HepG2 (cell line): ENCODE measurements around the gene CLEC16A. TPM values are rescaled to one million over a fixed set of nuclear protein-coding genes. Genes with fewer than 3 reads are reported as not detected.

Experiments
- ATAC-seq: fragments of 200-7000 bp; cut with Tn5 transposase; 3 replicates; pipeline ENCODE4 v1.9.1; 2020; ENCODE audit warnings: mild to moderate bottlenecking, moderate library complexity
- BruUV-seq: library from RNA; stranded (reverse); fragments of 400-500 nt; replicated peaks from 2 replicates; lab custom pipeline; 2021; lab: Mats Ljungman, UMichigan
- CTCF ChIA-PET: fragments of 300-600 bp; formaldehyde crosslinking; extraction: SDS; loops from one replicate; lab custom pipeline; 2021; ENCODE audit warnings: low total read pairs, inconsistent platforms, low intra/inter-chr PET ratio; lab: Yijun Ruan, JAX
- POLR2A ChIA-PET: fragments of 350-600 bp; sonication (Branson Sonifier 250); formaldehyde crosslinking; loops from one replicate; lab custom pipeline; 2020; ENCODE audit warnings: antibody characterized with exemption, inconsistent platforms; lab: Yijun Ruan, JAX
- DNase-seq: peaks from one replicate; pipeline ENCODE4 v3.0.0-alpha.2; 2015; ENCODE audit warnings: low spot score
- FAIRE-seq: peaks from 3 replicates; lab custom pipeline; 2011; peaks lifted over from hg19 to GRCh38; lab: Jason Lieb, UNC
- H2AFZ ChIP-seq: one replicate; pipeline ENCODE4 v1.6.1; 2011; ENCODE audit warnings: low read length, inconsistent platforms
- H3K27ac ChIP-seq: fragments of 300-600 bp; 3 replicates; pipeline ENCODE4 v1.8.0; 2011; ENCODE audit warnings: mixed run types, mild to moderate bottlenecking, mixed read lengths, low read length, inconsistent platforms; ENCODE audit not compliant: insufficient read depth; ENCODE audit errors: extremely low read length
- H3K27me3 ChIP-seq, 2 experiments: fragments of 200-600 bp in 1 of 2; 2 replicates in 1 of 2; 3 replicates in 1 of 2; pipeline versions ENCODE4 v1.6.0 to v1.8.0; 2011; ENCODE audit warnings: low read length in 2 of 2, mild to moderate bottlenecking in 2 of 2, moderate library complexity in 2 of 2, inconsistent platforms in 1 of 2; ENCODE audit not compliant: insufficient read depth in 2 of 2, control insufficient read depth in 1 of 2
- H3K36me3 ChIP-seq, 2 experiments: fragments of 200-600 bp in 1 of 2; replicated peaks in 1 of 2; 2 replicates in 1 of 2; 3 replicates in 1 of 2; pipeline versions ENCODE4 v1.5.1 to v1.8.0; 2011; ENCODE audit warnings: low read length in 2 of 2, inconsistent platforms in 1 of 2; ENCODE audit not compliant: insufficient read depth in 2 of 2, control insufficient read depth in 1 of 2
- H3K4me1 ChIP-seq: 2 replicates; pipeline ENCODE4 v1.5.1; 2012; ENCODE audit warnings: low read length, inconsistent platforms; ENCODE audit not compliant: insufficient read depth
- H3K4me2 ChIP-seq: 2 replicates; pipeline ENCODE4 v1.6.0; 2011; ENCODE audit warnings: low read depth, low read length, inconsistent platforms
- H3K4me3 ChIP-seq, 3 experiments: fragments of 200-600 bp in 1 of 3; sonication (generic), shearing (Covaris generic) in 1 of 3; replicated peaks in 1 of 3; 2 replicates each; pipeline ENCODE4 v1.5.1; 2011 to 2016; ENCODE audit warnings: low read length in 3 of 3, inconsistent platforms in 2 of 3, low read depth in 2 of 3, mild to moderate bottlenecking in 2 of 3, control low read depth in 1 of 3, mixed read lengths in 1 of 3; ENCODE audit not compliant: insufficient read depth in 1 of 3
- H3K79me2 ChIP-seq: one replicate; pipeline ENCODE4 v1.6.1; 2011; ENCODE audit warnings: low read length, inconsistent platforms; ENCODE audit not compliant: insufficient read depth
- H3K9ac ChIP-seq: 2 replicates; pipeline ENCODE4 v1.6.0; 2011; ENCODE audit warnings: mild to moderate bottlenecking, low read depth, low read length, inconsistent platforms; ENCODE audit not compliant: insufficient read depth
- H3K9me3 ChIP-seq: 2 replicates; pipeline ENCODE4 v1.5.1; 2012; ENCODE audit warnings: mild to moderate bottlenecking, low read length
- H4K20me1 ChIP-seq: 2 replicates; pipeline ENCODE4 v1.6.0; 2011; ENCODE audit warnings: inconsistent platforms, mild to moderate bottlenecking, low read length, moderate library complexity; ENCODE audit not compliant: insufficient read depth
- BATF2 ChIP-seq: sonication (generic); formaldehyde crosslinking; IDR thresholded peaks from 2 replicates; pipeline ENCODE4 v1.8.0; 2022; ENCODE audit warnings: mild to moderate bottlenecking, missing genetic modification reagents, moderate library complexity
- ELK4 ChIP-seq: sonication (generic); formaldehyde crosslinking; IDR thresholded peaks from 2 replicates; pipeline ENCODE4 v1.9.0; 2021; ENCODE audit warnings: missing genetic modification reagents, borderline replicate concordance
- FIP1L1 ChIP-seq: fragments of 200-400 bp; formaldehyde crosslinking; IDR thresholded peaks from 2 replicates; pipeline ENCODE4 v1.6.1; 2018; ENCODE audit warnings: low read depth, mild to moderate bottlenecking, low read length, moderate library complexity, borderline replicate concordance; ENCODE audit not compliant: insufficient read depth
- GATAD2A ChIP-seq: IDR thresholded peaks from 2 replicates; pipeline ENCODE4 v1.6.1; 2016
- HNF1B ChIP-seq: sonication (generic); formaldehyde crosslinking; IDR thresholded peaks from 2 replicates; pipeline ENCODE4 v1.5.1; 2020; ENCODE audit warnings: mild to moderate bottlenecking, moderate library complexity, missing genetic modification reagents
- ISL2 ChIP-seq: sonication (generic); formaldehyde crosslinking; IDR thresholded peaks from 2 replicates; pipeline ENCODE4 v1.5.0; 2020; ENCODE audit warnings: missing genetic modification reagents
- KDM5B ChIP-seq: sonication (generic); formaldehyde crosslinking; IDR thresholded peaks from 2 replicates; pipeline ENCODE4 v1.4.0; 2020; ENCODE audit warnings: missing genetic modification reagents, mild to moderate bottlenecking, borderline replicate concordance
- NCOA5 ChIP-seq: sonication (generic); formaldehyde crosslinking; IDR thresholded peaks from 2 replicates; pipeline ENCODE4 v1.4.0; 2020; ENCODE audit warnings: missing genetic modification reagents
- NR2F1 ChIP-seq, 2 experiments: fragments of 450-650 bp in 1 of 2; formaldehyde crosslinking in 1 of 2; IDR thresholded peaks; 2 replicates each; pipeline versions ENCODE4 v1.5.0 to v1.6.1; 2016 to 2020; ENCODE audit warnings: mild to moderate bottlenecking in 1 of 2, missing compliant biosample characterization in 1 of 2, missing genetic modification reagents in 1 of 2, moderate library complexity in 1 of 2
- PRPF4 ChIP-seq: fragments of 200-400 bp; formaldehyde crosslinking; IDR thresholded peaks from 2 replicates; pipeline ENCODE4 v1.6.1; 2016; ENCODE audit warnings: low read length, low read depth; ENCODE audit not compliant: poor library complexity, severe bottlenecking
- RARG ChIP-seq: sonication (generic); formaldehyde crosslinking; IDR thresholded peaks from 2 replicates; pipeline ENCODE4 v1.4.0; 2020; ENCODE audit warnings: low read depth, mild to moderate bottlenecking, missing genetic modification reagents
- SETDB1 ChIP-seq: sonication (generic); formaldehyde crosslinking; IDR thresholded peaks from 2 replicates; pipeline ENCODE4 v1.5.1; 2020; ENCODE audit warnings: missing genetic modification reagents, mild to moderate bottlenecking, borderline replicate concordance
- TARDBP ChIP-seq: sonication (generic); formaldehyde crosslinking; IDR thresholded peaks from 2 replicates; pipeline ENCODE4 v1.8.0; 2022; ENCODE audit warnings: mild to moderate bottlenecking, missing genetic modification reagents
- ZBTB1 ChIP-seq: sonication (generic); formaldehyde crosslinking; IDR thresholded peaks from 2 replicates; pipeline ENCODE4 v1.4.0; 2020; ENCODE audit warnings: missing genetic modification reagents, borderline replicate concordance
- ZBTB38 ChIP-seq: sonication (generic); formaldehyde crosslinking; IDR thresholded peaks from 2 replicates; pipeline ENCODE4 v1.5.1; 2020; ENCODE audit warnings: mild to moderate bottlenecking, missing genetic modification reagents
- ZEB1 ChIP-seq: IDR thresholded peaks from 2 replicates; pipeline ENCODE4 v1.6.1; 2012; ENCODE audit warnings: mild to moderate bottlenecking, low read depth, inconsistent platforms; ENCODE audit not compliant: insufficient replicate concordance
- ZNF136 ChIP-seq: sonication (generic); formaldehyde crosslinking; IDR thresholded peaks from 2 replicates; pipeline ENCODE4 v1.8.1; 2022; ENCODE audit warnings: low read depth, mild to moderate bottlenecking, moderate library complexity, missing genetic modification reagents
- ZNF207 ChIP-seq: fragments of 450-650 bp; IDR thresholded peaks from 2 replicates; pipeline ENCODE4 v1.6.1; 2016; ENCODE audit warnings: antibody characterized with exemption, borderline replicate concordance
- ZNF263 ChIP-seq: sonication (generic); formaldehyde crosslinking; IDR thresholded peaks from 2 replicates; pipeline ENCODE4 v1.4.0; 2020; ENCODE audit warnings: missing genetic modification reagents
- ZNF496 ChIP-seq: sonication (generic); formaldehyde crosslinking; IDR thresholded peaks from 2 replicates; pipeline ENCODE4 v1.8.1; 2023; ENCODE audit warnings: mild to moderate bottlenecking, moderate library complexity, missing genetic modification reagents; ENCODE audit not compliant: insufficient replicate concordance
- ZNF547 ChIP-seq: sonication (generic); formaldehyde crosslinking; IDR thresholded peaks from 2 replicates; pipeline ENCODE4 v1.5.1; 2020; ENCODE audit warnings: mild to moderate bottlenecking, missing genetic modification reagents
- ZNF737 ChIP-seq: sonication (generic); formaldehyde crosslinking; IDR thresholded peaks from 2 replicates; pipeline ENCODE4 v1.5.0; 2020; ENCODE audit warnings: missing genetic modification reagents, mild to moderate bottlenecking, borderline replicate concordance
- ZNF891 ChIP-seq: sonication (generic); formaldehyde crosslinking; IDR thresholded peaks from 2 replicates; pipeline ENCODE4 v1.5.0; 2020; ENCODE audit warnings: mild to moderate bottlenecking, missing genetic modification reagents
- WGBS: methylation state at CpG from one replicate; pipeline ENCODE4 v1.1.6; 2017; ENCODE audit warnings: low lambda C conversion rate; 5-methylcytosine and 5-hydroxymethylcytosine counted together
- in situ Hi-C: cut with HindIII; loops from 2 replicates; pipeline ENCODE4 v1.10.0; 2017; ENCODE audit warnings: low pct_unique_long_range_greater_than_20kb; ENCODE audit not compliant: extremely low pct_ligation_motif_present
- intact Hi-C: fragments of 100-400 bp; cut with micrococcal nuclease; formaldehyde crosslinking; loops from one replicate; pipeline ENCODE4 v1.10.0; 2022; ENCODE audit not compliant: unreplicated experiment
- polyA plus RNA-seq, 8 experiments: library from polyadenylated mRNA; depleted of rRNA in 3 of 8; stranded (reverse) in 7 of 8; unstranded in 1 of 8; fragments of >200 nt; fragmentation: Illumina TruSeq in 4 of 8; extraction: Trizol in 4 of 8; gene quantifications; 2 replicates each; pipeline versions ENCODE4 v1.2.1 to v1.2.3, GENCODE V29; 2011 to 2016; ENCODE audit warnings: low read depth in 4 of 8, missing spikeins in 1 of 8, mixed read lengths in 1 of 8; ENCODE audit not compliant: insufficient read depth in 1 of 8
- total RNA-seq, 5 experiments: library from RNA; depleted of rRNA; stranded (reverse); fragments of >200 nt; fragmentation: Illumina TruSeq; extraction: Trizol; gene quantifications; 2 replicates each; pipeline ENCODE4 v1.2.3, GENCODE V29; 2016; ENCODE audit warnings: low read depth in 1 of 5

The CLEC16A gene
- total and polyA plus RNA-seq, 2 of the 13 experiments (the other 11 are each of a cell fraction or from before 2014, with no cell fraction given), result 8.5 to 10.3 TPM

GRCh38 chr16:11169641-11170040 lies 225.3 kb downstream of the CLEC16A start (continued):
- TF ChIP-seq NR2F1 (CRISPR knock-in tag; IDR thresholded peaks at IDR 0.05), result no peak
- no peak for TF ChIP-seq ZBTB1 (CRISPR knock-in tag)
- no peak for TF ChIP-seq ZNF136 (CRISPR knock-in tag)
- TF ChIP-seq TARDBP (CRISPR knock-in tag), result no peak
- TF ChIP-seq ZNF263 (CRISPR knock-in tag), result no peak
- no peak for TF ChIP-seq FIP1L1
- TF ChIP-seq GATAD2A (CRISPR knock-in tag), result no peak
- TF ChIP-seq RARG (CRISPR knock-in tag), result no peak
- no peak for TF ChIP-seq ELK4
- no peak for TF ChIP-seq ZNF547
- TF ChIP-seq ZNF737, result no peak
- TF ChIP-seq KDM5B (CRISPR knock-in tag), result no peak

GRCh38 chr16:11170201-11170600 lies 225.8 kb downstream of the CLEC16A start:
- in situ Hi-C loops (no loop called here), intact Hi-C loops (no loop called here)
- H3K4me2 ChIP-seq, result no peak overlapping the region
- H3K9ac ChIP-seq, result no peak overlapping the region
- peaks cover 0 to 10% of the 10 kb centered on the region in 2 experiments; a peak in 2 of 5 replicates for H3K36me3 ChIP-seq
- H3K79me2 ChIP-seq, result no peaks in the 10 kb centered on the region
- no peak for ATAC-seq
- H3K9me3 ChIP-seq, result no peaks in the 10 kb centered on the region
- no peak for TF ChIP-seq ZEB1
- TF ChIP-seq NCOA5 (CRISPR knock-in tag), result no peak
- TF ChIP-seq ZBTB38 (CRISPR knock-in tag), result no peak
- no peak for TF ChIP-seq PRPF4
- no peak for TF ChIP-seq ZNF891 (CRISPR knock-in tag)
- TF ChIP-seq SETDB1 (CRISPR knock-in tag), result no peak
- TF ChIP-seq BATF2 (CRISPR knock-in tag), result no peak
- TF ChIP-seq ZNF207, result no peak
- no peak for TF ChIP-seq ZNF496 (CRISPR knock-in tag)
- TF ChIP-seq HNF1B, result no peak
- TF ChIP-seq ISL2 (CRISPR knock-in tag), result no peak
- no peak overlapping the region for H3K27ac ChIP-seq
- H2AFZ ChIP-seq, result no peak overlapping the region
- WGBS, result 82% methylated on average over 7 of the region's 7 CpGs
- no peak for DNase-seq
- H3K27me3 ChIP-seq, result no peaks in the 10 kb centered on the region
- no peaks in the 10 kb centered on the region for H3K4me1 ChIP-seq
- no peak for FAIRE-seq
- no peak overlapping the region for H3K4me3 ChIP-seq
- no peaks in the 10 kb centered on the region for H4K20me1 ChIP-seq
- BruUV-seq, result no TSS peak
- POLR2A ChIA-PET, result no interaction called here
- CTCF ChIA-PET, result no interaction called here
